NCI-H187 treated with DMSO at 0.1 percent for 48 hours (cell line): Measurements from ENCODE around the gene AP5M1.
"Not testable (repeated sequence)": the region's sequence is repeated elsewhere in the genome, so short reads cannot be mapped to it uniquely, and the experiment has no call there.

Experiments used
- DNase-seq: peaks from one replicate; lab custom pipeline; 2025; lab: John Stamatoyannopoulos, UW

The AP5M1 gene, protein sequence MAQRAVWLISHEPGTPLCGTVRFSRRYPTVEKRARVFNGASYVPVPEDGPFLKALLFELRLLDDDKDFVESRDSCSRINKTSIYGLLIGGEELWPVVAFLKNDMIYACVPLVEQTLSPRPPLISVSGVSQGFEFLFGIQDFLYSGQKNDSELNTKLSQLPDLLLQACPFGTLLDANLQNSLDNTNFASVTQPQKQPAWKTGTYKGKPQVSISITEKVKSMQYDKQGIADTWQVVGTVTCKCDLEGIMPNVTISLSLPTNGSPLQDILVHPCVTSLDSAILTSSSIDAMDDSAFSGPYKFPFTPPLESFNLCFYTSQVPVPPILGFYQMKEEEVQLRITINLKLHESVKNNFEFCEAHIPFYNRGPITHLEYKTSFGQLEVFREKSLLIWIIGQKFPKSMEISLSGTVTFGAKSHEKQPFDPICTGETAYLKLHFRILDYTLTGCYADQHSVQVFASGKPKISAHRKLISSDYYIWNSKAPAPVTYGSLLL

DNA sequence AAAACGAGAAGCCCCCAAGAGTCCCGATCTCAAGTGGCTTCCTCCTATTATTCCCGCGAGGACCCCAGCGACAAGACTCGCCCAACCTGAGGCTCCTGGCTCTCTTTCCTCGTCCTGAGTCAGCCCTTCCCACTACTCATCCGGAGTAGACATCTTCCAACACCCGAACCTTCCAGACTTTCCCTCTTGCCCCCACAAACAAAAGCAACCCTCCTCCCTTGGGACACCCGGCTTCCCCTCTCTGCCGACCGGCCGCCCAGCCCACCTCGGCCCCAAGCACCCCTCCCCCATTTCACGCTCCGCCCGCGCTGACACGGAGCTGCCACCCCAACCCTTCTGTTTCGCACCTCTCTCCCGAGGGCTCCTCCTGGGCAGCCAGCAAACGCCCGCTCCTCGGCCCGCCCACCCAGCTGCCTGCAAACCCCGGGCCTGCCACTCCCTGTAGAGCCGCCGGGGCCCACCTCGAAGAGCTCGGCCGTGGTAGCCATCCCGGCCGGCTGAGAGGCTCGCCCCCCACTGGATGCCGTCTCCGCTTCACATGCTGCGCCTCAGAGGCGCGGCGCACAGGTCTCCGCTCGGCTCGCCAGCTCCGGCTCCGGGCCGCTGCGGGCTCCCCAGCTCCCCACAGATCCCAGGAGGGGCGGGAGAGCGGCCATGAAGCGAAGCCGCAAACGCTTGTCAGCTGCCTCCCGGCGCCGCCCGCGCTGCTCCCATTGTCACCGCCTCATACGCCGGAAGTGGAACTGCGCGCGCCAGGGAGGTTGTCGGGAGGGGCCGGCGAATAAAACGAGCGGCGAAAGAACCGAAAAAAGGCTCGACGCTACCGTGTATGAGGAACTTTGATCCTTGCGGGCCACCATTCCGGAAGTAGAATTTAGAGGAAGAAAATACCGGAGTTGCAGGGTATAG is at the start of gene AP5M1, which contains the start of gene EXOC5:
Gene AP5M1, plus strand, starts transcription at position 811 of the 909 bp plus-strand sequence. CDS start 344 bp downstream, outside the sequence.
Gene EXOC5, minus strand, starts transcription at position 745 of the 909 bp plus-strand sequence. Its CDS starts 257 bp downstream, at position 488.
- peak; percentile 73 for DNase-seq

DNA sequence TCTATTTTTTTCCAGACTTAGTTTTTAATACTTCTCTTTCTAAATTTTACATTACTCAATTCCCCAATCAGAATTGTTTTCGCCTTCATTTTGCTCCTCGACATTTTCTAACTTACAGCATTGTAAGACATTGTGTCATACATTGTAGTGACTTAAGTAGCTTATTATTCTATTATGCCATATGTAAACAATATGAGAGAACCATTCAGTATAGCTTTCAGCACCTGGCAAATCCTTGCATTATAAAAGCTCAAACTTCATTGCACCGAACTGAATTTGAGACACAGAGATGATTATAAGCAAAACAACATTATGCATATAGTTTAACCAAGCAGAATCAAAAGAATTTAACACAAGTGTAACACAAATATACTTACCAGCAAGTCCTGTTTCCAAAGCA is 46.8 kb upstream of the AP5M1 start:
- DNase-seq, result no peak

- DNase-seq, result no peak
These were observed 41.7 kb upstream of the AP5M1 start for GRCh38 chr14:57227083-57227482.

- DNase-seq, result not testable (repeated sequence)
These were observed 40.5 kb upstream of the AP5M1 start for GRCh38 chr14:57228320-57228719.

- no peak for DNase-seq
These were observed 36.8 kb upstream of the AP5M1 start for GRCh38 chr14:57232006-57232405.

GRCh38 chr14:57240115-57240514 is 28.7 kb upstream of the AP5M1 start:
- DNase-seq, result not testable (repeated sequence)

GRCh38 chr14:57243320-57243719 is 25.5 kb upstream of the AP5M1 start:
- no peak for DNase-seq

DNA sequence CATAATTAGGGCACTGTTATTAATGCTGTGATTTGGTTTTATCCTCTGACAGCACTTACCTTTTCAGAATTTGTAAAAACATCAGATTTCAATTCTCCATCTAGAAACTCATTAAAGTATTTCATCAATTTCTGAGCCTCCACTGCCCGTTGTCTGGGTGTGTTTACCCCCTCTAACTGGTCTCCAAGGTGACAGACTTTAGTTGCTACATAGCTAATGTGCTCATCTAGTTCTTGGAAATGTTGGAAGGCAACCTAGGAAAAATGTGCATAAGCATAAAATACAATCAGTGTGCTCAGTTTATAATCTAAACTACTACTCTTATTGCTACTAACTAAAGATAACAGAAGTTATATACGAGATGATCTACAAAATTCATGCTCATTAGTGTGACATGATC is 24.7 kb upstream of the AP5M1 start:
- DNase-seq, result no peak

- no peak for DNase-seq
These were observed 22.8 kb upstream of the AP5M1 start for GRCh38 chr14:57245941-57246340.

DNA sequence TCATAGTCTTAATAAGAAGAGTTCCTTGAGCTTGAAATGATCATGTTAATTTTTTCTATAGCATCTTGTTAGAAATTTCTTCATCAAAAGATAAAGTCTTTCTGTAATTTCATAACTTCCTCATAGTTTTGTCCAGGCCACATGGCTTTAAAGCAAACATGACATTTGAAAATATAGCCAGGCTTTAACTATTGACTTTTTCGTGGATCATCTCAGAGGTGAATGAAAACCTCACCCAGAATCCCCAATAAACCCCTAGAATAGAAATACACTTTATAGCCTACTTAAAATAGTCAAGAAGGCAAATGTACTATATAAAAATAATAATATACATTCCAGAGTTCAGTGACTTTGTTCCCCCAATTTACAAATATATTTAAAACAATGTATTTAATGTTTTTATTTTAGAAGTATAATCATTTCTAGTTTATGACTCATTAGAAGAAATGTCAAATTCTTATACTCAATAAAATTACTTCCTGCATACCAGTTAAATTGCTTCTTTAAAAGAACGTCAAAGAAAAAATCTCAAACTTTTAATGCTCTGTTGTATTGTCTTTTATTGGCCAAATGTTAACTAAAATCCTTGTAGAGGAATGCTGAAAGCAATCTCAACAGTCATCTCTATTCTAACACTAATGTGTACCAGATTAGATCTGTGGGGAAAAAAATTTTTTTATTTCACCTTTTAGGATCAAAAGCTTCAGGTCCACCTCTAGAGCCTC is 21.7 kb upstream of the AP5M1 start:
- DNase-seq, result no peak

- DNase-seq, result no peak
These were observed 13.9 kb upstream of the AP5M1 start for GRCh38 chr14:57254884-57255283.

DNA sequence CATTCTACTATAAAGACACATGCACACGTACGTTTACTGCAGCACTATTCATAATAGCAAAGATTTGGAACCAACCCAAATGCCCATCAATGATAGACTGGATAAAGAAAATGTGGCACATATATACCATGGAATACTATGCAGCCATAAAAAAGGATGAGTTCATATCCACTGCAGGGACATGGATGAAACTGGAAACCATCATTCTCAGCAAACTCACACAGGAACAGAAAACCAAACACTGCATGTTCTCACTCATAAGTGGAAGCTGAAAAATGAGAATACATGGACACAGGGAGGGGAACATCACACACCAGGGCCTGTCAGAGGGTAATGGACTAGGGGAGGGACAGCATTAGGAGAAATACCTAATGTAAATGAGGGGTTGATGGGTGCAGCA is 10.6 kb upstream of the AP5M1 start:
- DNase-seq, result not testable (repeated sequence)

DNA sequence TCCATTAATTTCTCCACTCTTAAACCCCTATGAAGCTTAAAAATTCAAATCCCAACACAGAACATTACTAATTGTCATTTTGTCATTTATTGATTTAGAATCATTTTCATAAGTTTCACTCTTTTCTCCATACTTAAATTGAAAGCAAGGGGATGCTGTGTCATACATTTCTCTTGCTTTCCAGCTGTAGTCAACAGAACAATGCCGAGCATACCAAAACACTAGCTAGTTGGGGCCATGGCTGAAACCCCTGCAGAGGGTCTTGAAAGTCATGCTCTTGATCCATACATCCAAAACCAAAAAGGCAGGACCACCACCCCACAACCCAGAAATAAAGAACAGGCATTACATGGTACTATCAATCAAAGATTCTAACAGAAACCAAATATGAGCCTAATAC is 9.1 kb upstream of the AP5M1 start:
- DNase-seq, result no peak

GRCh38 chr14:57261604-57262003 is 7.2 kb upstream of the AP5M1 start:
- DNase-seq, result no peak

DNA sequence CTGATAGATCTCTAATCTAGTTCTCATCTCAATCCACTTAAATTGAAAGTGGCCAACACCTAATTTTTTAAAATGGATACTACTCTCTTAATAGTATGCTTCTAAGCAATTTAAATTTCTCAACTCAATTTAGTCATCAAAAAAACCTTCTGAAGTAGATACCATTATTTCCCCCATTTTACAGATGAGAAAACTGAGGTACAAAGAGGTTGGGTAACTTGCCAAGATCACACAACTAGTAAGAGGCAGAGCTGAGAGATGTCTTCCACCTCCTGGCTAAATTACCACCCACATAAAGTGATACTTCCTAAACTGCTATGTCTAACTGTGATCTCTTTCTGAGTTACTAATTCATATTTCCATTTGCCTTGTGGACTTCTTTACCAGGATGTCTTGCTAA is 6.7 kb upstream of the AP5M1 start:
- no peak for DNase-seq

DNA sequence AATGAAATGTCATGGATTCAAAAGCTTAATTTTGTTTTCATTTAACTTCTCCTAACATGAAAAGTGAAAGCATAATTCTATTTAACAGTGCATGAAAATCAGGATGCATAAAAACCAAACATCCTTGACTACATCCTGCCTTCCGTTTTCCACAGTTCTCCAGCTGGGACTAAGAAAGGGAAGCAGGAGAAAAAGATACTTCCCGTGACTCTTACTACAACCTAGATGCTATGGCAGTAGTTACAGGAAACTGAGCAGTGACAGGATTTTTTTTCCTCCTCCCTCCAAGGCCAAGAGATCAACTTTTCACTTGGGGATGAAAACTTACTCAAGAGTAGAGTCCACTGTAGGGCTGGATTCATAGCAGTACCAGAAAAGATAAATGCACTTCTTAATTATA is 2.7 kb upstream of the AP5M1 start:
- DNase-seq, result no peak

GRCh38 chr14:57273236-57273635 is 4.5 kb downstream of the AP5M1 start:
- DNase-seq, result no peak

DNA sequence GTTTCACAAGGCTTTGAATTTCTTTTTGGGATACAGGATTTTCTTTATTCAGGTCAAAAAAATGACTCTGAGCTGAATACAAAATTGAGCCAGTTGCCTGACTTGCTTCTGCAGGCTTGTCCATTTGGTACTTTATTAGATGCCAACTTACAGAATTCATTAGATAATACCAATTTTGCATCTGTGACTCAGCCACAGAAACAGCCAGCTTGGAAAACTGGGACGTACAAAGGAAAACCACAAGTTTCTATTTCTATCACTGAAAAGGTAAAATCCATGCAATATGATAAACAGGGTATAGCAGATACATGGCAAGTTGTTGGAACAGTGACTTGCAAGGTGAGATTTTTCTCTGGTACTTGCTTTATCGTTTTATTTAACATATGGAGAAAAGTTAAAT is 5.8 kb downstream of the AP5M1 start:
- no peak for DNase-seq

DNA sequence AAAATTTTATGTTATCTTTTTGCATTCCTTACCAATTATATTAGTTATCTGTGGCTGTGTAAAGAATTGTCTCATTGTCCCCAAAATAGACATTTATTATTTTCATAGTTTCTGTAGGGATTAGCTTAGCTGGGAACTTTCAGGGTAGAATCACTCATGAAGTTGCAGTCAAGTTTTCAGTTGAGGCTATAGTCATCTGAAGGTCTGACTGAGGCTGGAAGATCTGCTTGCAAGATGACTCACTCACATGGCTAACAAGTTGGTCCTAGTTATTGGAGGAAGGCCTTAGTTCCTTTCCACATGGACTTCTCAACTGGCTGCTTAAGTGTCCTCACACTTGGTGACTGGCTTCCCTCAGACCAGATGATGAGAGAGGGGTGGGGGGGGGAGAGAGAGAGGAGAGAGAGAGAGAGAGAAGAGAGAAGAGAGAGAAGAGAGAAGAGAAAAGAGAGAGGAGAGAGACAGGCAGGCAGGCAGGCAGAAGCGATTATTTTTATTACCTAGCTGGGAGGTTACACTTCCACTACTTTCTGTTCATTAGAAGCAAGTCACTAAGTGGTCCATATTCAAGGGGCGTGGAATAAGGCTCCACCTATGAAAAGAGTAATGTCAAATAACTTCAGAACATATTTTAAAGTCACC is 6.4 kb downstream of the AP5M1 start:
- no peak for DNase-seq

GRCh38 chr14:57277062-57277461 is 8.3 kb downstream of the AP5M1 start:
- DNase-seq, result no peak

- DNase-seq, result no peak
These were observed 19.0 kb downstream of the AP5M1 start for GRCh38 chr14:57287745-57288144.

GRCh38 chr14:57290751-57291150 is 22.0 kb downstream of the AP5M1 start:
- no peak for DNase-seq
